Effector memory CD4-positive, alpha-beta T cell (primary cell): ENCODE measurements around the gene VAMP7.
"Not testable (repeated sequence)": the region's sequence is repeated elsewhere in the genome, so short reads cannot be mapped to it uniquely, and the experiment has no call there.

Source experiments
- DNase-seq, 3 donors: peaks; one replicate each; pipeline ENCODE4 v3.0.0-alpha.2; 2020
- H3K27ac ChIP-seq: 2 replicates; pipeline ENCODE4 v1.7.0; 2013; ENCODE audit warnings: mild to moderate bottlenecking, low read length, moderate library complexity; ENCODE audit not compliant: insufficient read depth, poor library complexity, severe bottlenecking
- H3K27me3 ChIP-seq: replicated peaks from 2 replicates; pipeline ENCODE4 v1.7.0; 2013; ENCODE audit warnings: mild to moderate bottlenecking, low read length; ENCODE audit not compliant: insufficient read depth, control insufficient read depth, poor library complexity, severe bottlenecking
- H3K36me3 ChIP-seq: 2 replicates; pipeline ENCODE4 v1.7.0; 2013; ENCODE audit warnings: mild to moderate bottlenecking, low read length, moderate library complexity; ENCODE audit not compliant: control insufficient read depth, insufficient read depth
- H3K4me1 ChIP-seq: 2 replicates; pipeline ENCODE4 v1.7.0; 2013; ENCODE audit warnings: low read length, mild to moderate bottlenecking; ENCODE audit not compliant: control insufficient read depth, insufficient read depth, poor library complexity, severe bottlenecking
- H3K4me3 ChIP-seq: 2 replicates; pipeline ENCODE4 v1.7.0; 2013; ENCODE audit warnings: low read length, low read depth, mild to moderate bottlenecking; ENCODE audit not compliant: insufficient read depth, poor library complexity, severe bottlenecking
- H3K9me3 ChIP-seq: 2 replicates; pipeline ENCODE4 v1.7.0; 2013; ENCODE audit warnings: mild to moderate bottlenecking, low read length, moderate library complexity; ENCODE audit not compliant: control insufficient read depth

The VAMP7 gene

GRCh38 chrX:155956099-155956498 lies 75.0 kb downstream of the VAMP7 start:
- H3K27me3 ChIP-seq: no peaks in the 10 kb centered on the region
- no peaks in the 10 kb centered on the region for H3K36me3 ChIP-seq
- no peak overlapping the region for H3K27ac ChIP-seq
- no peaks in the 10 kb centered on the region for H3K9me3 ChIP-seq
- H3K4me3 ChIP-seq: no peak overlapping the region
- no peak for DNase-seq
- no peaks in the 10 kb centered on the region for H3K4me1 ChIP-seq

GRCh38 chrX:155956649-155957048 lies 75.5 kb downstream of the VAMP7 start:
- H3K9me3 ChIP-seq: no peaks in the 10 kb centered on the region
- no peaks in the 10 kb centered on the region for H3K27me3 ChIP-seq
- H3K27ac ChIP-seq: no peak overlapping the region
- no peaks in the 10 kb centered on the region for H3K36me3 ChIP-seq
- no peaks in the 10 kb centered on the region for H3K4me1 ChIP-seq
- H3K4me3 ChIP-seq: no peak overlapping the region
- no peak for DNase-seq

GRCh38 chrX:155957843-155958242 lies 76.7 kb downstream of the VAMP7 start:
- no peaks in the 10 kb centered on the region for H3K4me1 ChIP-seq
- H3K9me3 ChIP-seq: no peaks in the 10 kb centered on the region
- no peak for DNase-seq
- no peaks in the 10 kb centered on the region for H3K36me3 ChIP-seq
- no peaks in the 10 kb centered on the region for H3K27me3 ChIP-seq
- H3K4me3 ChIP-seq: no peak overlapping the region
- no peak overlapping the region for H3K27ac ChIP-seq

- no peak overlapping the region for H3K4me3 ChIP-seq
Observed at GRCh38 chrX:155959018-155959587, 78.0 kb downstream of the VAMP7 start.

GRCh38 chrX:155962906-155963305 lies 81.8 kb downstream of the VAMP7 start:
- no peak overlapping the region for H3K27ac ChIP-seq
- DNase-seq: no peak
- no peaks in the 10 kb centered on the region for H3K4me1 ChIP-seq

More at GRCh38 chrX:155959018-155959587, 78.0 kb downstream of the VAMP7 start:
- Histone ChIP-seq H3K27me3 (no peaks in the 10 kb centered on the region), H3K36me3 (no peaks in the 10 kb centered on the region), H3K9me3 (no peaks in the 10 kb centered on the region), H3K27ac (no peak overlapping the region), H3K4me1 (no peaks in the 10 kb centered on the region)
- DNase-seq: no peak

GRCh38 chrX:155966876-155967275 lies 85.7 kb downstream of the VAMP7 start:
- H3K36me3 ChIP-seq: no peaks in the 10 kb centered on the region
- peak in 2 of 3 donors; percentile 2 to 17 for DNase-seq
- no peaks in the 10 kb centered on the region for H3K27me3 ChIP-seq
- no peaks in the 10 kb centered on the region for H3K9me3 ChIP-seq
- H3K27ac ChIP-seq: no peak overlapping the region
- no peak overlapping the region for H3K4me3 ChIP-seq
- no peaks in the 10 kb centered on the region for H3K4me1 ChIP-seq

More at GRCh38 chrX:155962906-155963305, 81.8 kb downstream of the VAMP7 start:
- Histone ChIP-seq H3K9me3 (no peaks in the 10 kb centered on the region), H3K36me3 (no peaks in the 10 kb centered on the region), H3K4me3 (no peak overlapping the region), H3K27me3 (no peaks in the 10 kb centered on the region)

- Histone ChIP-seq H3K27ac (no peak overlapping the region), H3K4me3 (no peak overlapping the region), H3K27me3 (no peaks in the 10 kb centered on the region), H3K9me3 (no peaks in the 10 kb centered on the region), H3K36me3 (no peaks in the 10 kb centered on the region), H3K4me1 (no peaks in the 10 kb centered on the region)
- DNase-seq: no peak
Observed at GRCh38 chrX:155967653-155968325, 86.6 kb downstream of the VAMP7 start.

- DNase-seq: no peak
- Histone ChIP-seq H3K36me3 (no peaks in the 10 kb centered on the region), H3K4me3 (no peak overlapping the region), H3K9me3 (no peaks in the 10 kb centered on the region), H3K4me1 (no peaks in the 10 kb centered on the region), H3K27me3 (no peaks in the 10 kb centered on the region), H3K27ac (no peak overlapping the region)
Observed at GRCh38 chrX:155968326-155968661, 87.1 kb downstream of the VAMP7 start.

GRCh38 chrX:155968791-155969190 lies 87.6 kb downstream of the VAMP7 start:
- DNase-seq: no peak
- no peaks in the 10 kb centered on the region for H3K4me1 ChIP-seq
- H3K27me3 ChIP-seq: no peaks in the 10 kb centered on the region
- no peak overlapping the region for H3K4me3 ChIP-seq
- H3K9me3 ChIP-seq: no peaks in the 10 kb centered on the region
- H3K36me3 ChIP-seq: no peaks in the 10 kb centered on the region
- H3K27ac ChIP-seq: no peak overlapping the region

- DNase-seq, H3K4me1 ChIP-seq, H3K27ac ChIP-seq, H3K36me3 ChIP-seq, H3K9me3 ChIP-seq, H3K4me3 ChIP-seq, H3K27me3 ChIP-seq: not testable (repeated sequence)
Observed at GRCh38 chrX:155971658-155972057, 90.5 kb downstream of the VAMP7 start.
